Skeletal muscle satellite cell (primary cell): Measurements from ENCODE around the gene TRAPPC6A.
"Not testable (repeated sequence)": the region's sequence is repeated elsewhere in the genome, so short reads cannot be mapped to it uniquely, and the experiment has no call there.

Experiments used
- H3K27me3 ChIP-seq: 2 replicates; pipeline ENCODE4 v1.7.0; 2013; ENCODE audit warnings: low read length; ENCODE audit not compliant: control insufficient read depth, insufficient read depth
- H3K36me3 ChIP-seq: 2 replicates; pipeline ENCODE4 v1.7.0; 2013; ENCODE audit warnings: mild to moderate bottlenecking, control low read depth, low read length; ENCODE audit not compliant: insufficient read depth
- H3K4me1 ChIP-seq: 2 replicates; pipeline ENCODE4 v1.7.0; 2013; ENCODE audit warnings: low read length; ENCODE audit not compliant: control insufficient read depth, insufficient read depth
- H3K4me2 ChIP-seq: 2 replicates; pipeline ENCODE4 v1.7.0; 2013; ENCODE audit warnings: mild to moderate bottlenecking, low read length
- H3K4me3 ChIP-seq: 2 replicates; pipeline ENCODE4 v1.7.0; 2013; ENCODE audit warnings: low read length
- H3K9ac ChIP-seq: 2 replicates; pipeline ENCODE4 v1.7.0; 2013; ENCODE audit warnings: mild to moderate bottlenecking, low read depth, low read length, moderate library complexity
- H3K9me3 ChIP-seq: replicated peaks from 2 replicates; pipeline ENCODE4 v1.7.0; 2013; ENCODE audit warnings: mild to moderate bottlenecking, control low read depth, low read length

TRAPPC6A gene

DNA sequence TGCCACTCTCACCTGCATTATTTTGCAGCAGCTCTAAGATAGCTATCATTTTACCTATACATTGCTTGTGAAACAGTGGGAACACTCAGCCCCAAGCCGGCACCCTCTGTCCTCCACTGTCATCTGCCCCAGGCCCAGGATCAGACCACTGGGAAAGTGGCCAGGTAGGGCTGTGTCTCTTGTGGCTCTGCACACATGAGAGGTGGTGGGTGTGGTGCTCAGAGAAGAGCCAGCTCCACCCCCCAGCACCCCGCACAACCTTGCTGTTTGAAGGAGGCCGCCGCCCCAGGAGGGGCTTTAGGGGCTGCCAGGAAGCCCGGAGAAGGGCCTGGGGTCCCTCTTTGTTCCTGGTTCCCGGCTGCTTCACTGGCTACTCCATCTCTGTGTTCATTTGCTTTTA lies 58.5 kb downstream of the TRAPPC6A start:
- Histone ChIP-seq H3K27me3 (no peaks in the 10 kb centered on the region), H3K36me3 (no peaks in the 10 kb centered on the region), H3K9me3 (no peaks in the 10 kb centered on the region), H3K4me3 (no peak overlapping the region), H3K9ac (no peak overlapping the region), H3K4me1 (peaks cover 25% of the 10 kb centered on the region), H3K4me2 (no peak overlapping the region)

DNA sequence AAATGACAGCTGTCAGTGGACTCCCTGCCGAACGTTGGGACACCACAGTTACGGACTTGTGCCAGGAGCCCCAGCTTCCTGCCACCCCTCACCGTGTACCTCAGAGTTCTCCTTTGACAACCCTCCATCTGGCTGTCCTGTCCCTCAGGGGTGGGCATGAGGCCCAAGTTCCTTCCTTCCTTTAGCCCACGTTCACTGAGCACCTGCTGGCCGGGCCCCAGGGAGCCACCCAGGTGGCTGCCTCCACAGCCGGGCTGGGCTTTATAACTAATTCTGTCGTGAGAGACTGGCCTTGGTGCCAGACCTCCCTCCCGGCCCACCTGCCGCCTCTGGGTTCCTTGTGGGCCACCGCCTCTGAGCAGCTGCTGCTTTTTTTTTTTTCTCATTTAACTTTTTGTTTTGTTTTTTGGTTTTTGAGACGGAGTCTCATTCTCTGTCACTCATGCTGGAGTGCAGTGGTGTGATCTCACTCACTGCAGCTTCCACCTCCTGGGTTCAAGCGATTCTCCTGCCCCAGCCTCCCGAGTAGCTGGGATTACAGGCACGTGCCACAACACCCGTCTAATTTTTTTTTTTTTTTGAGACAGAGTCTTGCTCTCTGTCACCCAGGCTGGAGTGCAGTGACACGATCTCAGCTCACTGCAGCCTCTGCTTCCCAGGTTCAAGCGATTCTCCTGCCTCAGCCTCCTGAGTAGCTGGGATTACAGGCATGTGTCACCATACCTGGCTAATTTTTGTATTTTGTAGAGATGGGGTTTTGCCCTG lies 59.3 kb downstream of the TRAPPC6A start:
- not testable (repeated sequence) for H3K36me3 ChIP-seq, H3K27me3 ChIP-seq, H3K4me3 ChIP-seq, H3K9ac ChIP-seq, H3K4me2 ChIP-seq, H3K9me3 ChIP-seq
- H3K4me1 ChIP-seq = peaks cover 25% of the 10 kb centered on the region

DNA sequence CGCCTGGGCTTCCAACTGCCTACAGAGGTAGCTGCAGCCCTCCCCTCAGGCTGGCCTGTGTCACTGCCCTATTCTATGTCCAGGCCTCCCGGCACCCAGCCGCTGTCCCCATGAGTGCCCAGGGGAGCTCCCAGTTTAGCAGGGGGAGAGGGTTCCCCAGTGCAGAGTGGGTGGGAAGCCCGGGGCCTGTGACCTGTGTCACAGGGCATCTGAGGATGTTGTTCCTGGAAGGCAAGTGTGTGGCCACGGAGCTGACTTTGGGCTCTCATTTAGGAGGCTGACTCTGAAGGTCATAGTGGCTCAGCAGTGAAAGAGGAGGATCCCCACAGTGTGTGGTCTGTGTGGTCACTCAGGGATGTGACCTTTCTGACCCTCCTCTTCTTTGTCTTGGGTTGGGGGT lies 59.9 kb downstream of the TRAPPC6A start:
- Histone ChIP-seq H3K27me3 (no peaks in the 10 kb centered on the region), H3K9ac (no peak overlapping the region), H3K4me1 (peaks cover 25% of the 10 kb centered on the region), H3K36me3 (no peaks in the 10 kb centered on the region), H3K4me2 (no peak overlapping the region), H3K9me3 (no peaks in the 10 kb centered on the region), H3K4me3 (no peak overlapping the region)

DNA sequence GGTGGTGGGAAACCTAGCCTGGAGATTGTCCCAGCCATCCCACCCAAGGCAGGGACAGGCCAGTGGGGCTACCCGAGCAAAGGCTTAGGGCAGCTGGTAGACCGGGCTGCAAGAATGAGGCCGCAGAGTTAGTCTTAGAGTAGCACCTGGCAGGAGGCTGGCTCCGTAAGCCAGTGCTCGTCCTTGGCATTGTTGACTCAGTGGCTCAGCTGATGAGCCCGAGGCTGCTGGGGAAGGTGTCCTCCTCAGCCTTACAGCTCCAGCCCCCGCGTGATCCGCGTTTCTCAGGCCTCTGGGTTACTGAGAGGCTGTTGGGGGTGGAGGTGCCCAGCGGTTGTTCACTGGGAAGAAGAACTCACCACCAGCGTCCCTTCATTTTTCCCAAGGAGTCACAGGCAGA lies 60.4 kb downstream of the TRAPPC6A start:
- Histone ChIP-seq H3K4me2 (no peak overlapping the region), H3K4me3 (no peak overlapping the region), H3K27me3 (no peaks in the 10 kb centered on the region), H3K36me3 (no peaks in the 10 kb centered on the region), H3K9ac (no peak overlapping the region), H3K9me3 (no peaks in the 10 kb centered on the region), H3K4me1 (peaks cover 25% of the 10 kb centered on the region)

DNA sequence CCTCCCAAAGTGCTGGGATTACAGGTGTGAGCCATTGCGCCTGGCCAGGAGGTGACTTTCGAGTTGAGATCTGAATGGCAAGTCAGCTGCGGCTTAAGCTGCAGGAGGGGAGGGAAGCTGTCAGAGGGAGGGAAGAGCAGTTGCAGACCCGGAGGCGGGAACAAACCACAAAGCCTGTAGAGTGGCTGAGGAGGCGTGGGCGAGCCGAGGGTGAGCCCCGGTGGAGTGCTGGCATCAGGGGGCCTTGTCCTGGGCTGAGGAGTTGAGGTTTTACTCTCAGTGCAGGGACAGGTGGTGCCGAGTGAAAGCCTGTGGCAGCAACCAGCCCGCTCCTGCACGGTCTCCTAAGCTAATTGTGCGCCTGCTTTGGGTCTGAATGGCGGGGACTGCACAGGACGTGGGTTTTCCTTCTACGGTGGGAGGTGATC lies 60.9 kb downstream of the TRAPPC6A start:
- H3K9me3 ChIP-seq = no peaks in the 10 kb centered on the region
- H3K9ac ChIP-seq = no peak overlapping the region
- H3K36me3 ChIP-seq = no peaks in the 10 kb centered on the region
- H3K4me3 ChIP-seq = no peak overlapping the region
- H3K4me2 ChIP-seq = no peak overlapping the region
- peaks cover 25% of the 10 kb centered on the region for H3K4me1 ChIP-seq
- no peaks in the 10 kb centered on the region for H3K27me3 ChIP-seq

DNA sequence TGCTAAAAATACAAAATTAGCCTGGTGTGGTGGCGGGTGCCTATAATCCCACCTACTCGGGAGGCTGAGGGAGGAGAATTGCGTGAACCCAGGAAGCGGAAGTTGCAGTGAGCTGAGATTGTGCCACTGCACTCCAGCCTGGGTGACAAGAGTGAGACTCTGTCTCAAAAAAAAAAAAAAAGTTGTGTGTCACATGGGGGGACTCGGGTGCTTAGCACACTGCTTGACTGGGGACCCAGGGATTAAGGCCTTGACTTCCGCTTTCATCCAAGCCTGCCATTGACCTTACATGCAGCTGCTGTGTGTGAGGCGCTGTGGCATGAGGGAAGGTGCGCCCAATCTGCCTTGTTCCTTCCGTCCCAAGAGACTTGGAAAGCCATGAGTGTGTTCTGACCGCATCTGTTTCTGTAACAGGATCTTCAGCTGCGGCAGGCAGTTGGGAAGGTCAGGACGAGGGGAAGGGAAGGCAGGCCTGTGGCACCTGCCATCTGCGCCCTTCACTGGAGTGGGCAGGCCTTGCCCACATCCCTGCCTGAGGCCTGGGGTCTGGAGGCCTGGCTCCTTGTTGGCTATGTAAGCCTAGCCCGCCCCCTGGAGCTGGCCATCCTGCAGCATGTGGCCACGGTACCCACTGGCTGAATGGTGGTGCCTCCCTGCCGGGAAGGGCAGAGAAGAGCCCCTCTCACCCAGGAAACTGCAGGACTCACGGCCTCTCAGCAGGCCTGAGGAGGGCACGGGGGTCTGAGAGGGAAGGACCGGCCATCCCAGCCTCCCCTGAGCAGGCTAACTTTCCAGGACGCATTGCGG lies 62.0 kb downstream of the TRAPPC6A start:
- H3K4me3 ChIP-seq = no peak overlapping the region
- H3K9ac ChIP-seq = no peak overlapping the region
- peaks cover 25% of the 10 kb centered on the region for H3K4me1 ChIP-seq
- H3K27me3 ChIP-seq = no peaks in the 10 kb centered on the region
- H3K36me3 ChIP-seq = no peaks in the 10 kb centered on the region
- no peaks in the 10 kb centered on the region for H3K9me3 ChIP-seq
- no peak overlapping the region for H3K4me2 ChIP-seq

DNA sequence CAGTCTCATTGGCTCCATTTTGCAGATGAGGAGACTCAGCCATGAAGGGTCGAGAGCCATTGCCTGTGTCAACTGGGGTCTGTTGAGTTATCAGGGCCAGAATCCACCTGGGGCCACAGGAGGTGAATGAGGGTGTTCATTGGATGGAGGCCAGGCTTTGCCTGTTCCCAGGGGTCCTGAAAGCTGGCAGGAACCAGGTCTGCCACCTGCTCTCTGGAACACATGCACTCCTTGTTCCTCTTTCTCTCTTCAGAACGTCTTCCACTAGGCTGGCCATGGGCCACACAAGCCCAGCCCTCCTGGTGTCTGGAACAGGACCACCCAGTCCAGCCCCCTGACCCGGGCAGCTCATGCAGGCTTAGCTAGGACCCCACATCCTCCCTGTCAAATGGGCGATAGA lies 63.9 kb downstream of the TRAPPC6A start:
- Histone ChIP-seq H3K9ac (no peak overlapping the region), H3K36me3 (no peaks in the 10 kb centered on the region), H3K4me3 (no peak overlapping the region), H3K9me3 (no peaks in the 10 kb centered on the region), H3K27me3 (no peaks in the 10 kb centered on the region), H3K4me1 (peaks cover 25% of the 10 kb centered on the region), H3K4me2 (no peak overlapping the region)

DNA sequence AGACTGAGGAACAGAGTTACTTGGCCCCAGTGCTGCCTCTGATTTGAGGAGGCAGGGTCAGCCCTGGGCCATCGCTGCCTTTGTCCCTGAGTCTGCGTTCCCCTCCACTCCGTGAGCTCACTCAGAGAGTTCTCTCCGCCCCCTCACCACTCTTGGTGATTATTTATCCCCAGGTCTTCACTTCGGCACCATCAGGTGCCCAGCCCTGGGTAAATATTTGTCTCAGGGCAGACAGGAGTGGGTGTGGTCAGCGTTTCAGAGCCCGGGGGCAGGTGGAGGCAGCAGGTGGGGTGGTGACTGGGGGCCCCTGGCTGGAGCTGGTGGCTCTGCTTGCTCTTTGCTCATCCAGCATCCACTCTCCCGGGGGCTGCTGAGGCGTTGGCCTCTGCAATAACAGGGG lies 64.4 kb downstream of the TRAPPC6A start:
- Histone ChIP-seq H3K27me3 (no peaks in the 10 kb centered on the region), H3K36me3 (no peaks in the 10 kb centered on the region), H3K9ac (no peak overlapping the region), H3K4me2 (no peak overlapping the region), H3K9me3 (no peaks in the 10 kb centered on the region), H3K4me3 (no peak overlapping the region), H3K4me1 (peaks cover 22% of the 10 kb centered on the region)
